HG03432 (cell line): ENCODE measurements around the gene MARS1.
"Not testable (repeated sequence)": the region's sequence is repeated elsewhere in the genome, so short reads cannot be mapped to it uniquely, and the experiment has no call there.

Experiments used
- ATAC-seq: cut with Tn5 transposase; IDR thresholded peaks from one replicate; pipeline ENCODE4 v1.9.1; 2021; ENCODE audit warnings: mild to moderate bottlenecking, moderate library complexity; ENCODE audit not compliant: unreplicated experiment

MARS1 gene

DNA sequence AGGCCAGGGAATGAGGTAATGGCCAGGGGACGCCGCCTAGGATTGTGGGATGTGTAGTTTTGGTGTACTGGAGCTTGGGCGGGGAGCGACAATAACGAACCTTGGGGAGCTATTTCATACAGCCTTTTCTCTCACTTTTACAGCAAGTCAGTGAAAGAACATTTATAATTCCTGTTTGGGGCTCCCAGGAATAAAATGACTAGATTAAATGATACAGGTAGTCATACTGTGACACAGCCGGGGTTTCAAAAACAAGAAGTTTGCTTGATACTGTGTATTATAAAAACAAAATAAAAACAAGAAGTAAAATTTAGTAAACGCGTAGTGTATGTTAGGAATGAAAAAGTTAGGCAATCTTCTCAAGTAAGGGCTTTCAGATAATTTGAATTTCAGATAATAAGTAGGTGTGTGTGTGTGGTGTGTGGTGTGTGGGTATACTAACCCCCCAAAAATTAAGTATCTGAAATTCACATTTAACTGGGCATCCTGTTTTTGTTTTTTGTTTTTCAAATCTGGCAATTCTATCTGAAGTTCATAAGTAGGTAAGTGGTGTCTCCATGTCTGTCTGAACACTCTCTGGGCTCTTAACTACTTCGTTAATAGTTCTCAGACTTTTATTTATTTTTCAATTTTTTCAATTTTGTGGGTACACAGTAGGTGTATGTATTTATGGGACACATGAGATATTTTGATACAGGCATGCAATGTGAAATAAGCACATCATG is 59.6 kb downstream of the MARS1 start:
- no peak for ATAC-seq

DNA sequence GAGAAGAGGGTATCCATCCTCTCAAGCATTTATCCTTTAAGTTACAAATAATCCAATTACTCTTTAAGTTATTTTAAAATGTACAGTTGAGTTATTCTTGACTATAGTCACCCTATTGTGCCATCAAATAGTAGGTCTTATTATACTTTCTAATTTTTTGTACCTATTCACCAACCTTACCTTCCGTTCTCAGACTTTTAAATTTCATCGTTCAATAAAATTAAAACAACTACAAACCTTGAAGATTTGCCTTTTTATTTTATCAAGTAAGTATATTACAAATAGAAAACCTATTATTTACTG is 60.1 kb downstream of the MARS1 start:
- ATAC-seq = no peak

DNA sequence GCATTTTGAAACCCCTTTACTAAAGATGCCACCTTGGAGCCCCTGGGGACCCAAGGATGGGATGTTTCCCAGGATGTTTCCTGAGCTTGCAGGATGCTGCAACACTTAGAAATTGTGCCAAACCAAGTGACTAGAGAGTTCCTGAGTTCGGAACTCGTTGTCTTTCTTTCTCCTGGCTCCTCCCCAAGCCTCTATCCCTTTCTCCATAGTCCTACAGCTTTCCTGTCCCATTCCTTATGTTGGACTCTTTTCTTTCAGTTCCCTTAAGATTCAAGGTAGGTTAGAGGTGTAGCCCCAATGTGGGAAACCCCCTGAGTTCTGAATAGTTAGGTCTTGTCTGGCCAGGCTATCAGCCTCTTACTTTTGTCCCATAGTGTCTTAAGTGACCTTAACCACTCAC is 60.6 kb downstream of the MARS1 start:
- no peak for ATAC-seq

DNA sequence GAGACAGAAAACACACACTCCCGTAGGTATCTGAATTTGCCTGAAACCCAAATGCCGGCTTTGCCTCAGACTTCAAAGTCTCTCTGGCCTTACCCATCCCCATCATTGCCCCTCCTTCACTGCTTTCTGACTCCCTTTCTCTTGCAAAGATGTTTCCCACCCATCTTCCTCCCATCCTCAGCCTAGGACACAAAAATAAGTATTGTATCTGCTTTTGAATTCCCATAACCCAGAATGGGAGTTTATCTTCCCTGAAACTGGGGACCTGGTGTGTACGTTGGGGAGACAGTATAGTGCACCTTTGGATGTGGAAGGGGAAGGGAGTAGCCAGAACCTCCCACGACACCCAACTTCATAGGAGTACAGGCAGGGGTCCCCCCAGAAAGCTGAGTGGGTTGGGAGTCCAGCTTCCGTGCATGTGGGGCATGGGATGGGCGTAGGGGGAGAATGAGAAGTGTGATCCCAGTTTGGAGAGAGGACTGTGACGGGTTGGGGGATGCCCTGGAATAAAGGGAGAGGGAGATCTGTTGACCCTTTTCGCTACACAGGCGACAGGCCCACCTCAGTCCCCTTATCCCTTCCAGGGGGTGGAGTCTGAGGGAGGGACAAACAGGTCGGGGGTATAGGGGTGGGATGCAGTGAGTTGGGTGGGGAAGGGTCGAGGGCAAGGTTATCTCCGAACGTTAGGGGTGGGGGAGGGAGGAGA is 61.5 kb downstream of the MARS1 start:
- ATAC-seq = no peak

DNA sequence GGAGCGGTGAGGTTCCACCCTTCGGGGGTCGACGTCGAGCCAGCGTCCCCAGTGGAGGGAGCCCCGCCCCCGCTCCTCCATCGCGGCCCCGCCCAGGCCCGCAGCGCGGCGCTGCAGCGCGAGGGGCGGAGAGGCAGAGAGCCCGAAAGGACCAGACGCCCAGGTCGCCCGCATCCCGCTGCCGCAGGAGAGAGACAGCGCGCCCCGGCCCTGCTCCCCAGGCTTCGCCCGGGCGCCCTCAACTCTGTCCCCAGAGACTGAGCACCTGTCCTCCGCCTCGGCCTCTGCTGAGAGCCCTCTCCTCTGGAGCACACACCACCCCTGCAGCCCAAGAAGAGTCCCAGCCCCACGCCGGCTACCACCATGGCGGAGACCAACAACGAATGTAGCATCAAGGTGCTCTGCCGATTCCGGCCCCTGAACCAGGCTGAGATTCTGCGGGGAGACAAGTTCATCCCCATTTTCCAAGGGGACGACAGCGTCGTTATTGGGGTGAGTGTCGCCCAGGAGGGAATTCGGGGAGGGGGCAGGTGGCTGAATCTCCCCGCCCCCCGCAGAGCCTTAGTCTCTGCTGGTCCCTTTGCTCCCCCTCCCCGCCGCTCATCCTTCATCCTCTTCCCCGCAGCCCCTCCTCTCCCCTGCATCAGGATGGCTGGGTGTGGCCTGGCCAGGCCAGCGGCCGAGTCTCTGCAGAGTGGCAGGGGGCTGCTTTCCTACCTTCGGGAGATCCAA is 62.2 kb downstream of the MARS1 start, which contains the start of gene KIF5A:
Gene KIF5A, plus strand, starts transcription at position 136 of the 732 bp plus-strand sequence. Its CDS starts 228 bp downstream, at position 364.
- no peak for ATAC-seq

DNA sequence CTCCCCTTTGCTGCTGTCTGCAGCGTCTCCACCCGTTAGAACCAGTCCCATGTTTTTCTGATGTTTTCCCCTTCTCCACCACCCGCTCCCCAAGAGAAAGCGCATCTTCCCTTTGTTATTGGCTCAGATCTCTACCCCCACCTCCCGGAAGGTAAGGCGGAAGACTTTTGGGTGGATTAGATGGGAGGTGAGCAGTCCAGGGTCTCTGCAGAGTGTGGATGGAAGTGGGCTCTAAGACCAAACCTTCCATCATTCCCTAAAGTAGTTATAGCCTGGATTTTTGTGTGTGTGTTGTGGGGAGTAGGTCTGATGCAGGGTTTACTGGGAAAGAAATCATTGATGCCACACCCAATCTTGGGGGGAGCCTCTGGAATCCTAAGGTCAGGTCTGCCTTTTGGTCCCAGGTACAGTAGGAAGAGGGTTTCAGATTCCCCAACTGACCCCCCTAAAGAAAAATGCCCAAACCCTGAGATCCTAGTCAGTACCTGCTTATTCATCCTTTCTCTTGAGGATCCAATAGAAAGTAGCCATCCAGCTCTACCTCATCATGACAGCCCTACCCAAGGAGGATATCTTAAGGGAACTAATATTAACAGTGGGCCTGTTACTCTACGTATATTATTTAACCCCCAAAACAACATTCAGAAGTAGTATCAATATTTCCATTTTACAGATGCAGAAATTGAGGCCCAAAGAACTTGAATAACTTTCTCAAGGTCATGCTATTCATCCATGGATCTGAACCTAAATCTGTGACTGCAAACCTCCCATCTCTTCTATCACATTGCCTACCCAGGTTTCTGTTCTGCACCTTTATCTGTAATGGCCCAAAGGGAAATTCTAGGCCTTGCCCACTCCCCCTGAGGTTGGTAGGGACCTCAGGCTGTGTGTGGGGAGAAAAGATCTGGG is 63.0 kb downstream of the MARS1 start:
- ATAC-seq = no peak

DNA sequence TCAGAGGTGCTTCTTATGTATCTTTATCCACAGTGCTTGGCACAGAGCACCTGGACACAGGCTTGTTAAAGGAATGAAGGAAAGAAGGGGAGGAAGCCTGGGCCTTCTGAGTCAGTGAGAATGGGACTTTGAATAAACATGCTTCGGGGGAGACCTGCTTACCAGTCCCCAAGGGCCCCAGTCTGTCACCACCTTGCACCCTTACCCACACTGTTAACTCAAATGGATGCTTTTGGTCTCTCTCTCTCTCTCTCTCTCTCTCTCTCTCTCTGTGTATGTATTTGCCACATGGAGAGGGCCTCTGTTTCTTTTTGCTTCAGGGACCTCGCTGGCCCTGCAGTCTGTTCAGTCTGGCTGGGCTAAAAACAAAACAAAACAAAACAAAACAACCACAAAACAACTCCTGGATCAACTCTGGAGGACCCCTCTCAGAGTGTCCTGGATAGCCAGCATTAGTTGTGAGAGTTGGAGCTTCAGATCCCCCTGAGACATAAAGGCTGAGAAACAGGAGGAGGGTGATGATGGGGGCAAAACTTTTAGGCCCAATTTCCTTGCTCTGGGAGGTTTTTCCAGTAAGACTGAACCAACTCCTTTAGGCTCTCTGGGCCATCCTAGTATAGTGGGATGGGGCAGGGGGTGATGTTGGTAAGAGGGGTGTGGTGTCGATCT is 63.9 kb downstream of the MARS1 start:
- ATAC-seq = no peak

DNA sequence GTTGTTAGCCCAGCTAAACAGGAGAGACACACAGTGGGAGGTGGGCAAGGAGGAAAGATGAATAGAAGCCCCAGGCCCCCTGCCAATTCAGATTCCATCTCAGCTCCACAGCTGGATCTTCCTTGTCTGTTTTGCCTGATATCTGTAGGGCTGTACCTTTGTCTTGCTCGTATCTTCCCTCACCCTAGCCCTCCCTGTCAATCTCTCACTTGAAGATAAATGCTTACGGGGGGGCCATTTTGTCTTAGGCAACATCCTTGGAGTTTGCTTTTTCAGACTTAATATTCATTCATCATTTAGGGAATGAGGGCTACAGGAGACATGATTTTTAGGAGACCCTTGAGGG is 64.4 kb downstream of the MARS1 start:
- ATAC-seq = no peak

DNA sequence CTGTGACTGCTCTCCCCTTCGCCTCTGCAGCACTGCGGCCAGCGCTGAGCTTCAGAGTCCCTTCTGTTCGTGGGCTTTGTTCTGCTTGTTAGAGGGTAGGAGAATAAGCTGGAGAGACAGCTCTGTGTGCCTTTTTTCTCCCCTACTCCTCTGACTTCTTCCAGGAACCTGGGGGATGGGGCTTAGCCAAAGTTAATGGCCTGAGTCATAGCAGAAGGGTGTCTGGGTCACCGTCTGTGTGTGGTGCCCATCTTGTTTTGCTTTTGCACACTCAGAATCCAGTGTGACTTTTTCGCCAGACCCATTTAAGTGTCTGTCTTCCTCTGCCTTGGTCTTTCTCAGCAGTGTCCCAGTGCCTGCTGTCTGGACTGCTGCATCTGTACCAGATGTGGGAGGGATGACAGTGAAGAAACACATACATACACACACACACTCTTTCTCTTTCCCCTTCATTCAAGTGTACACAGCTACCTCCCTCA is 65.0 kb downstream of the MARS1 start:
- ATAC-seq = no peak

DNA sequence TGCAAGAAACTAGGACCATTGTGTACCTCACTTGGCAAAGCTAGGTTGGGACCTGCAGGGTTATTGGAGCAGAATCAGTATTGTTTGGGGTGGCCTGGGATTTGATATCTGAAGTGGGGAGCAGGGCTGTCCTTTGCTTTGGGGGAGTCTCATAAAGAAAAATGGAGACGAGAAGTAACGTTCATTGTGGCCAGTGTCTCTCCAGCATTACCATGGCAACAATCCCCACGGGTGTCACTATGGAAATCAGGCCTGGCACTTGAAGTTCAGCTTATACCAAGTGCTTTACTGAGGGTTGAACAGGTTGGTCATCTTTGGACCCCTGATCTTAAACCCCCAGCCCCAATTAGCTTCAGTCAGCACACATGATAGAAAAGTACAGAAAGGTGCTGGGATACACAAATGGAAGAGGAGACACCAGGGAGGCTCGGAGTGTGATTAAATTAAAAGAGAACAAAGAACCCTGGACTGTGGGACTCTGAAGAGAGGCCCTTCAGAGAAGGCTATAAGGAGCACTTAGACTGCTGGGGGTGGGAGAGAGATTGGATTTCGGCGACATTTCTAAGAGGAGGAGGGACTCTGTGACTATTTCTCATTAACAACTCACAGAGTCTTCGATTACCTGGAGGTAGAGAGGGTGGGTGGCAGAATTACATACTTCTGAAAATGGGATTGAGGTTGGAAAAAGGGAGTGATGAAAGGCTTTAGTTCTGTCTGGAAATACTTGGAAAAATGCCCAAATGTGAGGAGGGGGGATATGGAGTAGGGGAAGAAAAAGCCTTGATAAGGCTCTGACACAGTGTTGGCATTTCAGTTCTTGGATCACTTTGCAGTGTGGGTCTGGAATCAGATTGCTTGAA is 65.7 kb downstream of the MARS1 start:
- ATAC-seq = no peak

DNA sequence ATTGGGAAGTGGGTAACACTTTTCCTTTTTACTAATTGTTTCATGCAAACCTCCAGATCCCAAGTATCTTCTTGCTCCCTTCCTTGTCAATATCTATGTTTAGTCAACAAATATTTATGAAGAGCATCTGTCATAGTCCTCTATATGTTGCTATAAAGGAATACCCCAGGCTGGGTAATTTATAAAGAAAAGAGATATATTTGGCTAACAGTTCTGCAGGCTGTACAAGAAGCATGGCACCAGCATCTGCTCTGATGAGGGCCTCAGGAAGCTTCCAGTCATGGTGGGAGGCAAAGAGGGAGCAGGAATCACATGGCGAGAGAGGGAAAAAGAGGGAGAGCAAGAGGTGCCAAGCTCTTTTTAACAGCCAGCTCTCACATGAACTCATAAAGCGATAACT is 66.6 kb downstream of the MARS1 start:
- no peak for ATAC-seq

DNA sequence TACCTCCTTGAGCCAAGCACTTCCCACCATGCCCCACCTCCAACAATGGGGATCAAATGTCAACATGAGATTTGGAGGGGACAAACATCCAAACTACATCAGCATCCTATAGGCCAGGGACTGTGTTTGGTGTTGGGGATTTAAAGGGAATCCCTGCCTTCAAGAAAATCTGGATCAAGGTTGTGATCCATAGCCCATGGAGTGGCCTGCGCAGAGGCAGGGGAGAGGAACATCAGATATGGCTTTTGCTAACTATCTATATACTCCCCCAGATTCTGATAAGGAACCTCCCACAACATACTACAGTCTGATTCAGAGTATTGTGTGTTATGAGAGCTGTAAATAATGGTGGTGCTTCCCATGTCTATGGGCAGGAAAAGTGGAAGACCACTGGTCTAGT is 67.0 kb downstream of the MARS1 start:
- ATAC-seq = no peak

DNA sequence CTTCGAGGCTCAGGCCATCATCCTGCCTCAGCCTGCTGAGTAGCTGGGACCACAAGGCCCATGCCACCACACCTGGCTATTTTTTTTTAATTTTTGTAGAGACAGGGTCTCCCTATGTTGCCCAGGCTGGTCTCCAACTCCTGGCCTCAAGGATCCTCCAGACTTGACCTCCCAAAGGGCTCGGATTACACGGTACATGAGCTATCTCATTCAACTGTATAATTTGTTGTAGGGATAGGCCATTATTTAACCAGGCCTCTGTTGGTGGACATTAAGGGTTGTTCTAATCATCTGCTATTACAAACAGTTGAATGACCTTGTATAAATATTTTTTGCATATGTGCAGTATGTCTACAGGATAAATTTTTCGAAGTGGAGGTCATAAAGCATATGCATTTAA is 71.0 kb downstream of the MARS1 start:
- no peak for ATAC-seq

DNA sequence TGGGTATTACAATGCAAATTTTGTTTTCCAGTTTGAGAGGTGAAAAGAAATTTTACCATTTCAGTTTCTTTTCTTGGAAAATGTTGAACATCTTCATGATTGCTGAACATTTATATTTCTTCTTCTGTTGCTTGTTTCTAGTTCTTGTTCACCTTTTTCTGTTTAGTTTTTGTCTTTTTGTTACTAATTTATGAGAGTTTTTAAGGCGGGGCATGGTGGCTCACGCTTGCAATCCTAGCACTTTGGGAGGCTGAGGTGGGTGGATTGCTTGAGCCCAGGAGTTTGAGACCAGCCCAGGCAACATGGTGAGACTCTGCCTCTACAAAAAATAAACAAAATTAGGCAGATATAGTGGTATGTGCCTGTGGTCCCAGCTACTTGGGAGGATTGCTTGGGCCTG is 72.6 kb downstream of the MARS1 start:
- ATAC-seq = no peak

DNA sequence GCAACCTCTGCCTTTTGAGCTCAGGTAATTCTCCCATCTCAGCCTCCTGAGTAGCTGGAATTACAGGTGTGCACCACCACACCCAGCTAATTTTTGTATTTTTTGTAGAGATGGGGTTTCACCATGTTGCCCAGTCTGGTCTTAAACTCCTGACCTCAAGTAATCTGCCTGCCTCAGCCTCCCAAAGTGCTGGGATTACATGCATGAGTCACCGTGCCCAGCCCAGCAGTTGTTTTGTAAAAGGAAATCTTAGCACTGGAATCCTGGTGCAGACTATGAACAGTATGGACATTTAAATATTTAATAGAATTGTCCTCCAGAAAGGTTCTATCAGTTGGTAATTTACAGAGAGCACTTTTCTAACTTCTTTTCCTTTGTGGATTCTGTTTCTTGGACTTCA is 73.2 kb downstream of the MARS1 start:
- ATAC-seq = not testable (repeated sequence)

DNA sequence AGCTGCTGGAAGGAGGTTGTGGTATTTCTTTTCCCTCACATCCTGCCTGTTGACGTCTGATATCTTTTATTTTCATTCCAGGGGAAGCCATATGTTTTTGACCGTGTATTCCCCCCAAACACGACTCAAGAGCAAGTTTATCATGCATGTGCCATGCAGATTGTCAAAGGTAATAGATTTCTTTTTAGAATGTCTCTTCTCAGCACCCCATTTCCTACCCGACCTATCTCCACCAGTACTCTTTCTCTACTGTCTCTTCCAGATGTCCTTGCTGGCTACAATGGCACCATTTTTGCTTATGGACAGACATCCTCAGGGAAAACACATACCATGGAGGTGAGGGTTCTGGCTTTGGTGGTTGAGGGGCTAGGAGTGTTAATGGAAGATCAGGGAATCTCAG is 75.5 kb downstream of the MARS1 start:
- ATAC-seq = no peak

DNA sequence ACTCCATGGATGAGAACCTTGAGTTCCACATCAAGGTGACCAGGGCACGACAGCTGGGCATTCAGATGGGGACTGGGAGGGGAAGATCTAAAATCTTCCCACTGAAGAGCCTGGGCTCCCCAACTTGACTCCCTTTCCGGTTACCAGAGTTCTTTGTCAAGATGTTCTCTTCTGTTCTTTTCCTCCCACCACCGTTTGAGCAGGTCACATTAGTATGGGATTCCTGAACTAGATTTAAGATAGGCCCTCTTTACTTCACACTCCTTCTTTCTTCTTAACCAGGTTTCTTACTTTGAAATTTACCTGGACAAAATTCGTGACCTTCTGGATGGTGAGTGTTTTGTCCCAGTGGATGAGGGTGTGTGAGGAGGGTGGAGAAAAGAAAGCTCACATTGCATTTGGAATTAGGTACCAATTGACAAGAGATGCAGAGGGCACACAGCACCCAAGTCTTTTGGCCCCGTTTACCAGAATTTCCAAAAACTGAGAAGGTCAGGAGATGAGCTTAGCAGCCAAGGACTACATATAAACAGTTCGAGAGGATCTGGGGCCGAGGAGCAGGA is 76.4 kb downstream of the MARS1 start:
- no peak for ATAC-seq
